HG03039 (cell line): ENCODE measurements around the gene GRIP1.

Experiments used
- ATAC-seq: cut with Tn5 transposase; IDR thresholded peaks from one replicate; pipeline ENCODE4 v1.9.1; 2021; ENCODE audit warnings: mild to moderate bottlenecking, moderate library complexity; ENCODE audit not compliant: unreplicated experiment

GRIP1 gene

GRCh38 chr12:66398931-66399910 lies 279.7 kb downstream of the GRIP1 start:
- ATAC-seq = no peak

GRCh38 chr12:66397574-66398290 lies 281.1 kb downstream of the GRIP1 start:
- no peak for ATAC-seq

- ATAC-seq = no peak
These were observed 285.0 kb downstream of the GRIP1 start for GRCh38 chr12:66393890-66394289.

GRCh38 chr12:66392266-66392915 lies 286.5 kb downstream of the GRIP1 start:
- no peak for ATAC-seq

GRCh38 chr12:66388517-66388916 lies 290.4 kb downstream of the GRIP1 start:
- ATAC-seq = no peak

GRCh38 chr12:66387117-66387516 lies 291.8 kb downstream of the GRIP1 start:
- no peak for ATAC-seq

- no peak for ATAC-seq
These were observed 297.9 kb downstream of the GRIP1 start for GRCh38 chr12:66380769-66381535.

GRCh38 chr12:66379616-66380015 lies 299.3 kb downstream of the GRIP1 start:
- no peak for ATAC-seq

GRCh38 chr12:66375560-66375959 lies 303.3 kb downstream of the GRIP1 start:
- ATAC-seq = no peak

GRCh38 chr12:66371982-66372381 lies 306.9 kb downstream of the GRIP1 start:
- ATAC-seq = no peak

- no peak for ATAC-seq
These were observed 311.7 kb downstream of the GRIP1 start for GRCh38 chr12:66367015-66367667.

- no peak for ATAC-seq
These were observed 313.0 kb downstream of the GRIP1 start for GRCh38 chr12:66365718-66366490.

GRCh38 chr12:66361703-66362102 lies 317.2 kb downstream of the GRIP1 start:
- no peak for ATAC-seq

GRCh38 chr12:66359300-66359699 lies 319.6 kb downstream of the GRIP1 start:
- ATAC-seq = no peak

- ATAC-seq = no peak
These were observed 324.6 kb downstream of the GRIP1 start for GRCh38 chr12:66354291-66354690.

GRCh38 chr12:66352899-66353298 lies 326.0 kb downstream of the GRIP1 start:
- ATAC-seq = no peak

- ATAC-seq = no peak
These were observed 326.7 kb downstream of the GRIP1 start for GRCh38 chr12:66352197-66352596.

- no peak for ATAC-seq
These were observed 327.6 kb downstream of the GRIP1 start for GRCh38 chr12:66351301-66351700.

- ATAC-seq = no peak
These were observed 332.9 kb downstream of the GRIP1 start for GRCh38 chr12:66345956-66346355.
